Esophagus (tissue), 2 donors: ENCODE data around the gene TFEC. TPM values are rescaled to one million over a fixed set of nuclear protein-coding genes. Genes with fewer than 3 reads are reported as not detected.
"Not testable (repeated sequence)": the region's sequence is repeated elsewhere in the genome, so short reads cannot be mapped to it uniquely, and the experiment has no call there.

ENCODE experiments used
- H3K27ac ChIP-seq, 2 donors: one replicate each; pipeline ENCODE4 v1.5.1; 2013; ENCODE audit warnings: low read depth in 2 of 2, mild to moderate bottlenecking in 2 of 2, inconsistent platforms in 1 of 2, low read length in 1 of 2, moderate library complexity in 1 of 2
- H3K27me3 ChIP-seq, 2 donors: one replicate each; pipeline ENCODE4 v1.6.1; 2013; ENCODE audit warnings: low read length in 2 of 2, control low read depth in 1 of 2, mild to moderate bottlenecking in 1 of 2; ENCODE audit not compliant: insufficient read depth in 2 of 2, control insufficient read depth in 1 of 2
- H3K36me3 ChIP-seq, 2 donors: one replicate each; pipeline ENCODE4 v1.6.1; 2013; ENCODE audit warnings: low read length in 1 of 2; ENCODE audit not compliant: control insufficient read depth in 2 of 2, insufficient read depth in 2 of 2
- H3K4me1 ChIP-seq, 2 donors: one replicate each; pipeline ENCODE4 v1.6.1; 2013; ENCODE audit warnings: low read length in 1 of 2; ENCODE audit not compliant: control insufficient read depth in 2 of 2, insufficient read depth in 2 of 2
- H3K4me3 ChIP-seq, 2 donors: one replicate each; pipeline ENCODE4 v1.5.1; 2013; ENCODE audit warnings: low read length in 2 of 2, mild to moderate bottlenecking in 2 of 2, low read depth in 1 of 2, moderate library complexity in 1 of 2
- H3K9me3 ChIP-seq, 2 donors: one replicate each; pipeline ENCODE4 v1.6.1; 2013; ENCODE audit warnings: mild to moderate bottlenecking in 2 of 2, low read depth in 1 of 2, low read length in 1 of 2, moderate library complexity in 1 of 2; ENCODE audit not compliant: control insufficient read depth in 2 of 2, insufficient read depth in 1 of 2
- WGBS, 2 donors: extraction: QIAGEN DNeasy Blood & Tissue Kit; methylation state at CpG; one replicate each; pipeline ENCODE4 v1.1.7; 2013; 5-methylcytosine and 5-hydroxymethylcytosine counted together
- polyA plus RNA-seq, 2 donors: library from polyadenylated mRNA; stranded (reverse); fragments of 200-250 nt; gene quantifications; one replicate each; pipeline ENCODE4 v1.2.3, GENCODE V29; 2013
- donor health status: healthy with polysubstance abuse.
- donor health status: Bipolar disorder and iron deficiency.

TFEC gene
- polyA plus RNA-seq, 2 donors: 0.16 TPM

DNA sequence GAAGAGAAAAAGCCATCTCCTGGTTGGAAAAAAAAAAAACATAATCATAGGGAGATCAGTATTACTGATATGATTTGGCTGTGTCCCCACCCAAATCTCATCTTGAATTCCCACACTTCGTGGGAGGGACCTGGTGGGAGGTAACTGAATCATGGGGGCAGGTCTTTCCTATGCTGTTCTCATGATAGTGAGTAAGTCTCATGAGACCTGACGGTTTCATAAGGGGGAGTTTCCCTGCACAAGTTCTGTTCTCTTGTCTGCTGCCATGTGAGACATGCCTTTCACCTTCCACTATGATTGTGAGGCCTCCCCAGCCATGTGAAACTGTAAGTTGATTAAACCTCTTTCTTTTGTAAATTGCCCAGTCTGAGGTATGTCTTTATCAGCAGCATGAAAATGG is 25.8 kb downstream of the TFEC start:
- not testable (repeated sequence) for H3K4me1 ChIP-seq, H3K9me3 ChIP-seq, H3K27me3 ChIP-seq, H3K4me3 ChIP-seq, H3K27ac ChIP-seq, H3K36me3 ChIP-seq
- WGBS, 2 donors: 48 to 69% methylated on average over 2 of the region's 2 CpGs

DNA sequence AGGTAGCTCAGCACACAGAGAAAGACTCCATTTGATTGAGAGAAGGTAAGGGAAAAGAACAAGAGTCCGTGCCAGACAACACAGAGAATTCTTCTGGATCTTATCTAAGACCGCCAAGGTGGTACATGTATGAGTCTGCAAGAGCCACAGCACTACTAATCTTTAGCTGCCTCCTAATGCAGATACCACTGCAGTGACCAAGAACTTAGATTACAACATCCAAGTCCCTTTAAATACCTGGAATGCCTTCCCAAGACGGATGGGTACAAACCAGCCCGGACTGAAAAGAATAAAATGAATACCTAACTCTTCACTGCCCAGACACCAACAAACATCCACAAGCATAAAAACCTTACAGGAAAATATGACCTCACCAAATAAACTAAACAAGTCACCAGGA is 33.3 kb downstream of the TFEC start:
- no peaks in the 10 kb centered on the region for H3K27me3 ChIP-seq
- no peaks in the 10 kb centered on the region for H3K4me1 ChIP-seq
- no peaks in the 10 kb centered on the region for H3K36me3 ChIP-seq
- 83 to 85% methylated on average over 4 of the region's 4 CpGs for WGBS, 2 donors
- H3K4me3 ChIP-seq: no peak overlapping the region
- no peaks in the 10 kb centered on the region for H3K9me3 ChIP-seq
- H3K27ac ChIP-seq: no peak overlapping the region

GRCh38 chr7:115995701-115996100 is 34.9 kb downstream of the TFEC start:
- H3K9me3 ChIP-seq: no peaks in the 10 kb centered on the region
- no peak overlapping the region for H3K4me3 ChIP-seq
- H3K27me3 ChIP-seq: no peaks in the 10 kb centered on the region
- H3K4me1 ChIP-seq: no peaks in the 10 kb centered on the region
- no peak overlapping the region for H3K27ac ChIP-seq
- WGBS, 2 donors: 93% methylated on average over 6 of the region's 6 CpGs
- H3K36me3 ChIP-seq: no peaks in the 10 kb centered on the region

DNA sequence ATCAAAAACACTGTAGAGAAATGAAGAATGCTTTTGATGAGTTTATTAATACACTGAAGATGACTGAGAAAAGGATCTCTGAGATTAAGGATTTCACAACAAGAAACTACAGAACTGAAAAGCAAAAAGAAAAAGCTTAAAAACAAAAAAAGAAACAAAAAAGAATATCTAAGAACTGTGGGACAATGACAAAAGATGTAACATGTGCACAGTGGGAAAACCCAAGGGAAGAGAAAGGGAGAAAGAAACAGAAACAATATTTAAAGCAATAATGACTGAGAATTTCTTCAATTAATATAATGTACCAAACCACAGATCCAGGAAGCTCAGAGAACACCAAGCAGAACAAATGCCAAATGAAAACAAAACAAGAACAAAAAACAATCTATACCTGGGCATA is 42.2 kb downstream of the TFEC start:
- Histone ChIP-seq H3K4me1 (no peaks in the 10 kb centered on the region), H3K9me3 (no peaks in the 10 kb centered on the region), H3K27ac (no peak overlapping the region), H3K4me3 (no peak overlapping the region), H3K27me3 (no peaks in the 10 kb centered on the region), H3K36me3 (no peaks in the 10 kb centered on the region)

DNA sequence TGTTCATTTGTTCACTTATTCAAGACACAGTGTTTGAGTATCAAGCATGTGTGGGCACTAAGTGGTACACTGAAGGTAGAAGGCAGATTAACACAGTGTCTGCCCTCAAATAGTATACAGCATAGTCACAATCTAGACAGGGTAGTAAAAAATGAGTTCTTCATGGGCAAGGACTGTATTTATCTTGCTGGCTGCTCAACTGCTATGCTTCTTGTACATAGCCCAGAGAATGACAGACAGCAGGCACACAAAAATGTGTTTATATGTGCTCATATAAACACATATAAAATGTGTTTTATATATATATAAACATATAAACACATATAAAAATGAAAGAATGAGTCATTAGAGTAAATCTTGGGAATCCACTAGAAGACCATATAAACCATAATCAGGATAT is 43.1 kb downstream of the TFEC start:
- H3K4me1 ChIP-seq: no peaks in the 10 kb centered on the region
- no peak overlapping the region for H3K27ac ChIP-seq
- no peaks in the 10 kb centered on the region for H3K27me3 ChIP-seq
- H3K36me3 ChIP-seq: no peaks in the 10 kb centered on the region
- no peak overlapping the region for H3K4me3 ChIP-seq
- no peaks in the 10 kb centered on the region for H3K9me3 ChIP-seq

DNA sequence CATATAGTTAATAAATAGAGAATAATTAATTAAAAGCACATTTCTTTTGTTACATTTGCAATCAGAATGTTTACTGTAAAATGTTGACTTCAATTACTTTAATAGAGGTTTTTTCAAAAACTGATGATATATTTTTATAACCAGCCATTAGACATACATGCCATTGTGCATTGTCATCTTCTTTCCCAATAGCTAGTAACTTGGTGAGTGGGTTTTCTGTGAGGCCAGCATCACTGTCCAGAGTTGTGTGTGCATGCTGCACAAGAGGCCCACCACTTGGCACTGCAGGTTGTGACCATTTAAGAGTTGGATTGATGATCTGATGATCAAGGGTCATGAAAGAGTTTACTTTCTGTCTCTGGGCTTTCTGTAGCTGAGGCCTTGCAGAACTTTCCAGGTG is 46.5 kb downstream of the TFEC start:
- Histone ChIP-seq H3K9me3 (no peaks in the 10 kb centered on the region), H3K27me3 (no peaks in the 10 kb centered on the region), H3K4me1 (no peaks in the 10 kb centered on the region), H3K4me3 (no peak overlapping the region), H3K36me3 (no peaks in the 10 kb centered on the region), H3K27ac (no peak overlapping the region)

GRCh38 chr7:115980159-115980558 is 50.4 kb downstream of the TFEC start:
- Histone ChIP-seq H3K4me3 (no peak overlapping the region), H3K9me3 (no peaks in the 10 kb centered on the region), H3K27ac (no peak overlapping the region), H3K36me3 (no peaks in the 10 kb centered on the region), H3K4me1 (no peaks in the 10 kb centered on the region), H3K27me3 (no peaks in the 10 kb centered on the region)

DNA sequence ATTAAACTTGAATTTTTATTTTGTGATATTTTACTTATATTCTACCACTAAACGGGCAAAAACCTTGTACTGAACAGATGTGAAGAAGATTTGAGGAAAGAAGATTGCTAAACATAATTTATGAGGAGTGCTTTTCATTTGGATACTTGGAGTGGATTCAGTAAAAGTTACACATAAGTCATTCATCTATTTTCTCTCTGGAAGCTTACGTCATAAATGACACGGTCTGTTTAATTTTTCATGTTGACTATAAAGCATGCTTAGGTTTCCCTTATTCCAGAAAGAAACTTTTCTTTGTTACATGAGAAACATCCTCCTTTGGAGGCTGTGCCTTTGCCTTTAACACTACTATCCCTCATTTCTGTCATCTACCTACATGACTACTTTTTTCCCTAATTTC is 53.9 kb downstream of the TFEC start:
- Histone ChIP-seq H3K27ac (no peak overlapping the region), H3K4me1 (no peaks in the 10 kb centered on the region), H3K36me3 (no peaks in the 10 kb centered on the region), H3K27me3 (no peaks in the 10 kb centered on the region), H3K4me3 (no peak overlapping the region), H3K9me3 (no peaks in the 10 kb centered on the region)
- WGBS, 2 donors: 51 to 69% methylated on average over 3 of the region's 3 CpGs

DNA sequence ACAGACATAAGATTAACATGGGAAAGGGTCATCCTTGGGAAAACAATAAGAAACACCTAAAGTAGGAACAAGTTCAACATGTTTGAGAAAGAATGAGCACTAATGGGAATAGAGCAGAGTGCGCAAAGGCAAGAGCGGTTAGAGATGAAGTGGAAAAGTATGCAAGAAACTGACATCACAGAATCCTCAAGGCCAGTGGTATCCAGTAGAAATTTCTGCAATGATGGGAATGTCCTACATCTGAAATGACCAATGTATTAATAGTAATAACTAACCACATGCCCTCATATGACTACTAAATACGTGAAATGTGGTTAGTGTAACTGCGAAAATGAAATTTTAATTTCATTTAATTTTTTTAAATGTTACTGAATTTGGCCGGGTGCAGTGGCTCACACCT is 54.8 kb downstream of the TFEC start:
- H3K4me3 ChIP-seq: no peak overlapping the region
- H3K4me1 ChIP-seq: no peaks in the 10 kb centered on the region
- no peaks in the 10 kb centered on the region for H3K27me3 ChIP-seq
- no peaks in the 10 kb centered on the region for H3K9me3 ChIP-seq
- H3K27ac ChIP-seq: no peak overlapping the region
- WGBS, 2 donors: 76 to 78% methylated on average over 5 of the region's 5 CpGs
- H3K36me3 ChIP-seq: no peaks in the 10 kb centered on the region

DNA sequence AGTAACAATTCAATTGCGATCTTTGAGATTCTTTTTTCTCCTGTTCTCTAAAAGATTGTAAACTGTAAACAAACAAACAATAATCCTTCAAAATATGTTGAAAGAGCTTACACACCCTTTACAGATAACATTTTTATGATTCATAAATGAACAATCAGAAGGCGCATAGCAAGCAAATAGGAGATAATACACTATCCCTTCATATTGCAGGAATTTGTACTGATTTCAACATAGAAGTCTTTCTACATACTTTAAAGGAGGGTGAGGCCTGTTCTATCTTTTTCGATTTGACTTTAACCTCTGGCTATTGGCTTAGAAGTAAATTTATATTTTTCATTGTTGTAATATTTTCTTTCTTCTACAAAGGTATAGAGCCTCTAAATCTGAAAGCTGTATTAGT is 57.2 kb downstream of the TFEC start:
- 82% methylated on average over 3 of the region's 3 CpGs for WGBS, 2 donors
- Histone ChIP-seq H3K36me3 (no peaks in the 10 kb centered on the region), H3K27me3 (no peaks in the 10 kb centered on the region), H3K4me1 (no peaks in the 10 kb centered on the region), H3K9me3 (no peaks in the 10 kb centered on the region), H3K27ac (no peak overlapping the region), H3K4me3 (no peak overlapping the region)

GRCh38 chr7:115971506-115971905 is 59.1 kb downstream of the TFEC start:
- Histone ChIP-seq H3K27ac (no peak overlapping the region), H3K27me3 (no peaks in the 10 kb centered on the region), H3K36me3 (no peaks in the 10 kb centered on the region), H3K4me3 (no peak overlapping the region), H3K9me3 (no peaks in the 10 kb centered on the region), H3K4me1 (no peaks in the 10 kb centered on the region)
